GM21360 (cell line): Measurements from ENCODE around the gene CAND2.
A peak's percentile ranks its signal among the peaks of the same experiment; 100 is the strongest.
"Not testable (repeated sequence)": the region's sequence is repeated elsewhere in the genome, so short reads cannot be mapped to it uniquely, and the experiment has no call there.

Experiments used
- ATAC-seq: cut with Tn5 transposase; IDR thresholded peaks from one replicate; pipeline ENCODE4 v1.9.1; 2021; ENCODE audit warnings: mild to moderate bottlenecking, moderate library complexity; ENCODE audit not compliant: unreplicated experiment

Gene CAND2

GRCh38 chr3:12852201-12852600 lies 55.7 kb downstream of the CAND2 start:
- no peak for ATAC-seq

- not testable (repeated sequence) for ATAC-seq
Observed at GRCh38 chr3:12853847-12854246, 57.4 kb downstream of the CAND2 start.

- ATAC-seq: no peak
Observed at GRCh38 chr3:12854565-12854964, 58.1 kb downstream of the CAND2 start.

- no peak for ATAC-seq
Observed at GRCh38 chr3:12856626-12857025, 60.1 kb downstream of the CAND2 start.

DNA sequence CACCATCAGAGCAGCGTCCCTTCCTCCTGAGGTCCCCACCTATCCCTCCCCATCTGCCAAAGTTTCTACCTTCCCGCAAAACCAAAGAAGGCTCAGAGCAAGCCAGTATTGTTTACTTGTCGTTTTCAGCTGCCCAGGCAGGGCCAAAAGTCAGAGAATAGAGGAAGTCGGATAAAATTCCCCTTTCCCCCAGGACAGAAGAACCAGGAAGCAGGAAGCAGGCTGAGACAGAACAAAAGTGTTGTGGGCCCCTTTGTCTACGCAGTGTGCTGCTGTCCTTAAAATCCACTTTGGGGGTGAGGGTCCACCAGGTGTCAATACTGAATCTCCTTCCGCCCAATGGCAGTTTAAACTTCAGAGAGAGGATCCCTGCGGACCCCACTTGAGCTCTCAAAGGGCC lies 63.4 kb downstream of the CAND2 start:
- ATAC-seq: no peak

DNA sequence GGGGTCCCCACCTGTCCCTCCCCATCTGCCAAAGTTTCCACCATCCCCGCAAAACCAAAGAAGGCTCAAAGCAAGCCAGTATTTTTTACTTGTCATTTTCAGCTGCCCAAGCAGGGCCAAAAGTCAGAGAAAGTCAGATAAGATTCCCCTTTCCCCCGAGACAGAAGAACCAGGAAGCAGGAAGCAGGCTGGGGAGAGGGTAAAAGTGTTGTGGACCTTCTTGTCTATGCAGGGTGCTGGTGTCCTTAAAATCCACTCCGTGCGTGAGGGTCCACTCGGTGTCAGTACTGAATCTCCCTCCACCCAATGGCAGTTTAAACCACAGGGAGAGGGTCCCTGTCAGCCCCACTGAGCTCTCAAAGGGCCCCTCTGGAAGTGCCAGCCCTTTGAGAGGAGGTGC lies 65.1 kb downstream of the CAND2 start:
- no peak for ATAC-seq

DNA sequence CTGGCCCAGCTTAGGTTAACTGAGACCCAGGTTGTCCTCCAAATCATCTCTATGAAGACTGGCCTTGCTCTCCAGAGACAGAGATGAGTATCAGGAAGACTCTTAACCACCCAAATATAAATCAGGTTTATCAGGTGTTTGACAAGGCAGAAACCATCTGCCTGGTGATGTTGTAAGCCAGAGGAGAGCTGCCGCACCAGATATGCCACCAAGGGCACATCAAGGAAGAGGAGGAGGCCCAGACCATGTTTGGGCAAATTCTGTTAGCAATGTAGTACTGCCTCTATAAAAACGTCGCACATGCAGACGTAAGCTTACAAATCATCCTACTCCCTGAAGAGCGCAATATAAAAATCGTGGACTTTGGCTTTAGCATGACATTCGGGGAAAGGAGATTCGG lies 65.9 kb downstream of the CAND2 start:
- ATAC-seq: no peak

DNA sequence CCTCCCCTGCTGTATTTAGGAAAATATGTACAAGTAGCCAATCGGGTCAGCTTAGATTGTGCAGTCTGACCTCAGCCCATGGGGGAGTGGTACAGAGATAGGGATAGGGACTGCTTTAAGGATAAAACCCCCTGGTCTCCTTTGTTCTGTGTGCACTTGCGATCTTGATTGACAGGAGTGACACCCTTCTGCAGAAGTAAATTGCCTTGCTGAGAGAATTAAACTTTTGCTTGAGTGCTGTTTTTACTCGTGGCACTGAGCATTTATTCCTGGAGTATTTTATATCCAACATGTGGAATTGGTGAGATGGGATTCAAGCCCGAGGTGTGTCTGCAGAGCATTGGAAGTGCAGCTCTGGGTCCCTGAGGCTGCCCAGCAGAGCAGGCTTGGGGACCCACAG lies 68.8 kb downstream of the CAND2 start:
- no peak for ATAC-seq

GRCh38 chr3:12866836-12867235 lies 70.4 kb downstream of the CAND2 start:
- no peak for ATAC-seq

DNA sequence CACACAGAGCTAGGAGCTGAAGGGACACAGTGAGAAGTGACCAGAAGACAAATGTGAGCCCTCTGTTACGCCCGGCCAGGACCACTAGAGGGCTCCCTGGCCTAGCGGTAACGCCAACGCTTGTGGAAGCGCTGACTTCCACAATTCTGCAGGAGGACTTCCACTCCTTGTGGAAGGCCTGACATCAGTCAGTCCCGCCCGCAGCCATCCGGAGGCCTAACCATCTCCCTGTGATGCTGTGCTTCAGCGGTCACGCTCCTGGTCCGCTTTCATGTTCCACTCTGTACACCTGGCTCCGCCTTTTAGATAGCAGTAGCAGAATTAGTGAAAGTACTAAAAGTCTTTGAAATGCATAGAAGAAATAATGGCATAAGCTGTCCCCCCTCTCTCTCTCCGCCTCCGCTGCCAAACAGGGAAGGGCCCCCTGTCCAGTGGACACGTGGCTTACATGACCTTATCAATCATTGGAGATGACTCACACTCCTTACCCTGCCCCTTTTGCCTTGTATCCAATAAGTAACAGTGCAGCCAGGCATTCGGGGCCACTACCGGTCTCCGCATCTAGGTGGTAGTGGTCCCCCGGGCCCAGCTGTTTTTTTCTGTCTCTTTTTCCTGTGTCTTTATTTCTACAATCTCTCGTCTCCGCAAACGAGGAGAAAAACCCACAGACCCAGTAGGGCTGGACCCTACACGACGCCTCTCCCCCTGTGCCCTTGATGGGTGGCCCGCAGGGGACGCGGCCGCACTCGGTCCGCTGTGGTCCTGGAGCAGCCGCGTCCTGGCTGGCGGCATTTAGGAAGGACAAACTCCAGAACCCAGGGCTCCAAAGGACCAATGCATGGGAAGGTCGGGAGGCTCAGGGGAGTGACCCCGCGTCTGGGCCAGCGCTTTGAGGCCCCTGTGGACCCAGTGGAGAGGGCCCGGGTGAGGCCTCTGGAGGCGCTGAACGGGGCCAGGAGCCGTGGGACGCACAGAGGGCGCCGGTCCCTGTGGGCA lies 71.9 kb downstream of the CAND2 start:
- peak; percentile 51 for ATAC-seq

DNA sequence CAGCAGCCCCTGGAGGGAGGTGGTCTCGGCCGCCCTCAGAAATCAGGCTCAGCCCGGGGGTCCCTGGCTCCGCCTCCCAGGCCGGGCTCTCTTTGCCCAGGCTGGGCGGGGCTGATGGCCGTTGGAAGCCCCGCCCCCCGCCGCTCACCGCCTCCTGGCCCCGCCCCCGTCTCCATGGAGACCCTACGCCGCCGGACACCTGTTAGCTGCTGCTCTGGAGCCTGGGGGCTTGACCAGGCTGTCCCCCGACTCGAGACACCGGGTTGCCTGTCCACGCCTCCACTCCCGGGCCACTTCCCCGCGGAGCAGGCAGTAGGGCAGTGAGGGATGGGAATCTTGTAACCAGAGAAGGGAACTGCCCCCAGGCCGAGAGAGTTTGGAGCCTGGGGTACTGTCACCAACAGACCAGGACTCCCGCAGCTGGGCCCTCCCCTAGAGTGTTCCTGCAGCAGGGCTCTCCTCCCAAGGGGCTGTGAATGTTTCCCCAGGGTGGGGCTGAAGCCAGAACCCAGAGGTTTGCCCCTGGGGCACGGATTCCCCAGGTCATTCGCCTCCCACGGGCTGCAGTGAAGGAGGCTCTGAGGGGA lies 72.6 kb downstream of the CAND2 start:
- peak; percentile 36 for ATAC-seq

- no peak for ATAC-seq
Observed at GRCh38 chr3:12870942-12871341, 74.5 kb downstream of the CAND2 start.

GRCh38 chr3:12871404-12871983 lies 75.0 kb downstream of the CAND2 start:
- ATAC-seq: no peak

GRCh38 chr3:12875857-12876836 lies 79.7 kb downstream of the CAND2 start:
- ATAC-seq: no peak

GRCh38 chr3:12877040-12877439 lies 80.6 kb downstream of the CAND2 start:
- ATAC-seq: no peak

- no peak for ATAC-seq
Observed at GRCh38 chr3:12878141-12878574, 81.7 kb downstream of the CAND2 start.

DNA sequence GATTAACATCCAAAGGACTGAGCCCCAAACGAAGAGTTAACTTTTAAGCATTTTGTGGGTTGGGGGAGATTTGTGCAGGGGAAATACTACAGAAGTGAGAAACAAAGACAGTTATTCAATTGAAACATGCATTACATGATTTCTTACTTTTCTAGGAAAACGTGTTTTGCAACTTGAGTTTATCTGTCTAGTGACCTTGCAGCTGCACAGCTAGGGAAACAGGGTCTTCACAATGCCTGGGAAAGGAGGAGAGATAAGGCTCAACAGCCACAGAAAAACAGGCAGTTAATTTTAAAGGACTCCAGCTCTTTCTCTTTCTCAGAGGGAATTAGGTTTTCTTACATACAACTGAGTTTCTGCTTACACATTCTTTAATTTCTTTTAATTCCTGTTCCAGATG lies 82.3 kb downstream of the CAND2 start:
- ATAC-seq: not testable (repeated sequence)

GRCh38 chr3:12879191-12879815 lies 82.8 kb downstream of the CAND2 start:
- ATAC-seq: no peak

GRCh38 chr3:12881858-12882257 lies 85.4 kb downstream of the CAND2 start:
- ATAC-seq: peak; percentile 51
